ENCODE results near the gene TEKT3. TPM values are rescaled to one million over a fixed set of nuclear protein-coding genes. Genes with fewer than 3 reads are reported as not detected.

The TEKT3 gene
- 0.11 to 0.22 TPM in 2 of 5 replicates, not detected in the others for total RNA-seq (2022; extraction: Qiagen RNA extraction; ENCODE audit: low read depth)

GRCh38 chr17:15341385-15341849 lies at the start of gene TEKT3:
TEKT3 (minus strand) TSS chr17:15341597; CDS start chr17:15331585, 10,012 bp downstream.

GRCh38 chr17:15265131-15265530 lies 76.3 kb downstream of the TEKT3 start, which contains the start of gene PMP22:
PMP22 (minus strand) TSS chr17:15265326; CDS start chr17:15260727, 4,599 bp downstream.

Other genes starting within 250 kb of the TEKT3 start
- gene PMP22, start 76.3 kb downstream of the TEKT3 start, total RNA-seq (2022; extraction: Qiagen RNA extraction; ENCODE audit: low read depth), result 256 to 321 TPM (median 292 TPM) in 5 replicates
- gene CDRT4, start 126.0 kb upstream of the TEKT3 start, total RNA-seq (2022; extraction: Qiagen RNA extraction; ENCODE audit: low read depth), result 0.61 to 1.5 TPM (median 0.86 TPM) in 5 replicates
- gene TVP23C, start 221.9 kb upstream of the TEKT3 start, total RNA-seq (2022; extraction: Qiagen RNA extraction; ENCODE audit: low read depth), result 6.8 to 11.5 TPM (median 10.4 TPM) in 5 replicates

All from A549 treated with RU486 at 1 μM for 4 hours (cell line).